Measurements from ENCODE around the gene MLLT11.

MLLT11 gene, protein sequence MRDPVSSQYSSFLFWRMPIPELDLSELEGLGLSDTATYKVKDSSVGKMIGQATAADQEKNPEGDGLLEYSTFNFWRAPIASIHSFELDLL

DNA sequence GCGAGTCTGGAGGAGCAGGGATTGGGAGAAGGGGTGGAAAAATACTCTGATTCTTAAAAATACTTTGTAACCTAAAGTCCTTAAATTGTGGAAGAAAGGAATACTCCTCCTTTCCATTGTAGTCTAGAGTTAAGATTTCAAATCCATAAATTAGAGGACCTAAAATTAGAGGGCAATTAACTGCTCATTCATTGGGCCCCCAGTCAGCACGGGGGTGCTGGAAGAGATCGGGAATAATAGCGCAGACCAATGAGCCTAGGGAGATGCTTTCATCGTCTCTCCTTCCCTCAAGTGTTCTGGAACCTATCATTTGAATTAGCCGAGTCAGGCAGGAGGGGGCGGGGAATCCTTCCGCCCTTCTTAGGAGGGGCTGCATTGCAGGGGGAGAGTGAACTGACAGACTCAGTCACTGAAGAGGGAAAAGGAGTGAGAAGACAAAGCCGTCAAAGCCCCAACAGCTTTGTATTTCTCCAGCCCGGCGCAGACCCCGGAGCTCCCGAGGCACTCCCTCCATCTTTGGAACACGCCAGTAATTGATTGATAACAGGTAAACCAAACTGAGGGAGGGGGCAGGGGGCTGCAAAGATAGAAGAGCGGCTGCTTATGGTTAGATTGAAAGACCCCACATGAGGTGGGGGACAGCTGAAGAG lies at the start of gene MLLT11:
Gene MLLT11, plus strand, starts transcription at position 391 of the 650 bp plus-strand sequence. CDS start 6,828 bp downstream, outside the sequence.
- DNase-seq (ENCODE audit: low spot score): no peak

DNA sequence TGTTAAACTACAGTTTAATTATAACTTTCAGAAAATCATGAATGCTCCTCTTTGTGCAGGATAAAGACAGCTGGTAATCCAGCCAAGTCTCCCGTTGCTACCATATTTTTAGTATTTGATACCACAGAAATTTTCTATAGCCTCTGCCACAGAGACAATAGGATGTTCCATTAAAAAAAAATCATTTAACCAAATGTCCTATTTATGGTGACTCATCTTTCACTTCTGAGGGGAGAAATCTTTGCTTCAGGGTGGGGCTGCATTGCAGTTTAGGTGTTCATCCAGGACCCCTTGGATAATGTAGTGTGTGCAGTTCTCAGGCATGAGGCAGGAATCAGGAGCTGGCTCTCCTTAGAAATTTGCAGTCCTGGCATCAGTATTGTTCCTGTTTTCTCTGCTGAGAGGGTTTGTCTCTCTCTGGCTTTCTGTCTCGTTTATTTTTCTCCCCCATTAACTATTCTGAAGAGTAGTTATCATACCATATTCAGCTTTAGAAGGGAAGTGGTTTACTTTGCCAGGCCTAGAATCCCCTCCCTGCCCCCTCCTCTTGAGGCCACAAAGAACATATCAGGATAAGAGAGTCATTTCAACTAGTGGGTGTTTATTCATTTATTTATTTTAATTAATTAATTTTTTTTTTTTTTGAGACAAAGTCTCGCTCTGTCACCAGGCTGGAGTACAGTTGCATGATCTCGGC lies 48.9 kb upstream of the MLLT11 start:
- no peak for DNase-seq (ENCODE audit: low spot score)

DNA sequence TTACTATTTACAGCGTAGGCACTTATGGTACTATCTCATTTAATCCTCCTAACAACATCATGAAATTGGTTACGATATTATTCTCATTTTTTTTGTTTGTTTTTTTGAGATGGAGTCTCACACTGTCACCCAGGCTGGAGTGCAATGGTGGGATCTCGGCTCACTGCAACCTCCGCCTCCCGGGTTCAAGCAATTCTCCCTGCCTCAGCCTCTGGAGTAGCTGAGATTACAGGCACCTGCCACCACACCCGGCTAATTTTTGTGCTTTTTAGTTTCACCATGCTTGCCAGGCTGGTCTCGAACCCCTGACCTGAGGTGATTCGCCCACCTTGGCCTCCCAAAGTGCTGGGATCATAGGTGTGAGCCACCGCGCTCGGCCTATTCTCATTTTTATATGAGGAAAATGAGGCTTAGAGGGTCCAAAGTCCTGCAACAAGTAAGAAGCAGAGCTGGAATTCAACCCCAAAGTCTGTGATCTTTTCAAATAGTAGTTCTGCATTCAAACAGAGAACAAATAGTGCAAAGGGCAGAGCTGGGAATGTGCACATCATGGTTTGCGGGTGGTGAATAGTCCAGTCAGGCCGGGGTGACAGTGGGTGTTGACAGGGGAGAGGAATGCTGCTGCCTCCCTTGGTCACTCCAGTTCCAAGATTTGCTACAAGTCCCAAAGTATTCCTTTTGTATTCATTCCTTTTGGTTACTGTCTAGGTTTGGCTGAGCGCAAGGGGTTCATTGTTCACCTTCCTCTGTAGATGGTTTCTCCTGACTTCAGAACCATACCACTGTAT lies 47.3 kb upstream of the MLLT11 start:
- DNase-seq (ENCODE audit: low spot score): peak; percentile 24

DNA sequence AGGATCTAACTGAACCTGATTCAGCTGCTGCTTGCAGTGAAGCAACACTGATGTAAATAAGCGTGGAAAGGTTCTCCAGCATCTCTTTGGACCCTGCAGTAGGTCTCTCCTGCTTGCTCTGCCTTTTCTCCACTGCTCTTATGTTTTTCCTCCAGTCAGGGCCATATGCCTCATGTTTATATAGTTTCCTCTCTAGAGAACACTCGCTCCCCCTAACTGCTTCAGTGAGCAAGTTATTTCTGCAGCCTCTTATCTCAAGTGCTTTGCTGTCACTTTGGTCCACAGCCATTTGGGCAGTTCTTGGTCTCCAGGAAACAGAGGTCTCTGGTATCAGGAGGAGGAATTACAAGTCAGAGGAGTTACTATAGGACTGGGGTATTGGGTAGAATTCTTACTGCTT lies 46.7 kb upstream of the MLLT11 start:
- DNase-seq (ENCODE audit: low spot score): no peak

DNA sequence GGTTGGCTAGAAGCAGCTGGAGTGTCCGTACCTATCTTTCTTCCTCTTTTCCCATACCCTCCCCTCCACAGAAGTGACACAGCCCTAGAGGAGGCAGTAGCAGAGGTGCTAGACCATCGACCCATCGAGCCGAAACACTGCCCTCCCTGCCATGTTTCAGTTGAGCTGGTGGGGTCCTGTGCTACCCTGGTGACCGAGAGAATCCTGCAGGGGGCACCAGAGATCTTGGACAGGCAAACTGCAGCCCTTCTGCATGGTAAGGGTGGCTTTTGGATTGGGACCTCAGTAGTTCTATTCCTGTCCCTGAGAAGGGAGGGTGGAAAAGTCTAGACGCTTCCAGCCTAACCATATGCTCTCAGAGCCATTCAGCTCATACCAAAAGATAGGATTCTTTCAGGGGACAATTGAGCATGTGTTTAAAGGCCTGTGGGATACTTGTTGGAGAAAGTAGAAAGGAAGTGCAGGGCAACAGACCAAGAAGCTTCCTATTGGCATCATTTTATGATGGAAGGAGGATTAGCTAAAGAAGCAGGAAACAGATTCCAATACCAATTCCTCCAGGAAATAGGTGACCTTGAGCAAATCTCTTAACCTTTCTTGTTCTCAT lies 35.6 kb upstream of the MLLT11 start:
- no peak for DNase-seq (ENCODE audit: low spot score)

DNA sequence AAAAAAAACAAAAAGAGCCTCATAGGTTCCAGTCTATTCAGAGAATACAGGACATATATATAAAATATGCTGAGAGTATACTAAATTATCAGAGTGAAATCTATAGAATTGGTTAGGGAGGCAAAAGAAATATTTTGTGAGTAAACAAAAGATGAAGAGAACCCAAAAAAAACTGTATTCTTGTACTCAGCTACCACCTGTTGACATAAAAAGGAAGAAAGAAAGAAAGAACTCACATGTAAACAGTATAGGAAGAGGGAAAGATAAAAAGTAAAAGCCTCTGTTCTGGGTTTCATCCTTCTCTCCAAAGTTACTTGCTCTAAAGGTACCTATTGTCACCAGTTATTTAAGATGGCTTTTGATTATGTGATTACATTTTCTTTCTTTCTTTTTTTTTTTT lies 33.7 kb upstream of the MLLT11 start:
- DNase-seq (ENCODE audit: low spot score): no peak

DNA sequence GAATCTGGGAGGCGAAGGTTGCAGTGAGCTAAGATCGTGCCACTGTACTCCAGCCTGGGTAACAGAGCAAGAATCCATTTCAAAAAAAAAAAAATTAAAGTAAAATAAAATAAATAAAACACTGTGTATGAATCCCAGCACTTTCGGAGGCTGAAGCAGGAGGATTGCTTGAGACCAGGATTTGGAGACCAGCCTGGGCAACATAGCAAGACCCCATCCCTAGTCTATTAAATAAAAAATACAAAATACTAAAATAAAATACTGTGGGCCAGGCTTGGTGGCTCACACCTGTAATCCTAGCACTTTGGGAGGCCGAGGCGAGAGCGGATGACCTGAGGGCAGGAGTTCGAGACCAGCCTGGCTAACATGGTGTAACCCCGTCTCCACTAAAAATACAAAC lies 28.0 kb upstream of the MLLT11 start:
- no peak for DNase-seq (ENCODE audit: low spot score)

DNA sequence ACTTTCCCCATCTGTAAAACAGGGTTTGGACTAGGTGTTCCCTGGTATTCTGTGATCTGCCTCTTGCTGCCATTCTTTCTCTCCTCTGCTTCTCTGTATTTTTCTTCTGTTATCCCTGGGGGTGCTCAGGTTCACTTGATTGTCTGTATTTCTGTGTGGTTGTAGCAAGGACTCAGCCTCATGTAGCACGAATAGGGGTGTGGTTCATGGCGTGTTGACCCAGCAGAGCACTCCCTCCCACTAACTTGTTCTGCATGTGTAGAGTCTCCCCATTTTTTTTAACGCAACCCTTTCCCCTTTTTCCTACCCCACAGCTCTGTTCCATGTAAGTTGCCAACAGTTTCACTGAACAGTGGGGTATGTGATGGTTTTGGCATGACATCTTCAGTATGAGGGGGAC lies 25.0 kb upstream of the MLLT11 start:
- DNase-seq (ENCODE audit: low spot score): no peak

DNA sequence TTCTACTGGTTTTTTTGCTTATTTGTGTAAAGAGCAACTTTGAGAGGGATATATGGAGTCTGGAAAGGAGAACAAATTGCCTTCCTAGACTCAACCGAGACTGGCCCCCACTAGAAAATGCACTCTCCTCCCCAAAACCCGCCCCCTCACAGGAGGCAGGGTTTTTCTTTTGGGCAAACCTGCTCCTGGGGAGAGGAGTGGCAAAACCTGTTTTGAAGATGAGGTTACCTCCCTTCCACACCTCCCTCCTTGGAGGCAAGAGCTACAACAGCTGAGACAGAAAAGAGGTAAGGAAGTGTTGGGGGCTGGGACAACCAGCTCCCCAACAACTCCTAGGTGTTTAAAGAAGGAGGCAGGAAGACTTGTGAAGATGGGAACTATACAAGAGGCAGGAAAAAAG lies 23.8 kb upstream of the MLLT11 start, which contains the start of gene BNIPL:
Gene BNIPL, plus strand, starts transcription at position 231 of the 400 bp plus-strand sequence. Its CDS starts 140 bp downstream, at position 371.
- DNase-seq (ENCODE audit: low spot score): no peak

DNA sequence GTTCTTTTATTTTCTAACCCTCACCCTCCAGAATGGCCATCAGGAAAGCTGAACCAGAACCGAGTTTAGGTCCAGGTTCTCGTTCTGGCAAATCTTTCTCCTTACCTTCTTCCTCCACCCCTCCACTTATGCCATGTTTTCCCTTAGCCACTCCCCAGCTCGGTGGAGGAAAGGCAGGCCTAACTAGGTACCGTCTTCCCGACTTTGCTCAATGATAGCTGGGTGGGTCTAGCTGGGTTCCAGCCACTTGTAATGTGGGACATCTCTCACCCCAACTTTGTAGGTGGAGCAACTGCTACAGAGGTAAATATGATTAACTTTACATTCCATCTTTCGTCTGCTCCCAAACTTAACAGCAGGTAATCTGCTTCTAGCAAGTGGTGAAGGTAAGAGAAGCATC lies 23.2 kb upstream of the MLLT11 start:
- no peak for DNase-seq (ENCODE audit: low spot score)

DNA sequence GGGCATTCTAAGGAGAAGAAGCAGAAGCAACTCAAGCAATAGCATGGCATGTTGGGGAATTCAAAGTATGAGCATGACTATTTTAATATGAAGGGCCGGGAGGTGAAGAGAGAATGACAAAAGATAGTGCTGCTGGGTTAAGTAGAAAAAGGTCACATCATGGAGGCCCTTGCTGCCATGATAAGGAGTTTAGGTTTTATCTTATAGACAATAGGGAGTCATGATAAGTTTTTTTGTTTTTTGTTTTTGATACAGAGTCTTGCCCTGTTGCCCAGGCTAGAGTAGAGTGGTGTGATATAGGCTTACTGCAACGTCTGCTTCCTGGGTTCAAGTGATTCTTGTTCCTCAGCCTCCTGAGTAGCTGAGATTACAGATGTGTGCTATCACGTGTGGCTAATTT lies 20.7 kb upstream of the MLLT11 start:
- DNase-seq (ENCODE audit: low spot score): no peak

DNA sequence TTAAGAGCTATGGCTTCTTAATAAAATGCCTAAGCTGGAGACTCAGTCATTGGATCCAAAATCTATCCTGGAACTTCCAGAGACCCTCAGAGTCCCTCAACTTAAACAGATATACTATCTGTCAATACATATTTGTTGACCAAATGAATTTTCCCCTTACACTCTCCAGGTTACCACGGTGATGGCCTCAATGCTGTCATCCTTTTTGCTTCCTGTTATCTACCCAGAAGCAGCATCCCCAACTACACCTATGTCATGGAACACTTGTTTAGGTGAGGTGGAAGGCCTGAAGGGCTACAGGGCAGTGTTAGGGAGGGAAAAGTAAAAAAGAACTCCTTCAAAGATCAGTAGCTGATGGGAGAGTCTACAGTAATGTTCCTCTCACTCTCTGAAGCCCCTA lies 17.0 kb upstream of the MLLT11 start:
- no peak for DNase-seq (ENCODE audit: low spot score)

DNA sequence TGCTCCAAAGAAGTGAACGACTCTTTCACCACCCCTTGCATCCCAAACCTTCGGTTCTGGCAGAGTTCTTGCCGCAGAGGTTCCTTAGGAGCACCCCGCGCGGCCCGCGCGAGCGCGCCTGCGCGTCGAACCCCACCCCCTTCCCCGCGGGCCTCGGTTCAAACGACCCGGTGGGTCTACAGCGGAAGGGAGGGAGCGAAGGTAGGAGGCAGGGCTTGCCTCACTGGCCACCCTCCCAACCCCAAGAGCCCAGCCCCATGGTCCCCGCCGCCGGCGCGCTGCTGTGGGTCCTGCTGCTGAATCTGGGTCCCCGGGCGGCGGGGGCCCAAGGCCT lies 12.6 kb upstream of the MLLT11 start, which contains the start of gene C1orf56:
Gene C1orf56, plus strand, starts transcription at position 161 of the 334 bp plus-strand sequence. Its CDS starts 97 bp downstream, at position 258.
- peak; percentile 78 for DNase-seq (ENCODE audit: low spot score)

DNA sequence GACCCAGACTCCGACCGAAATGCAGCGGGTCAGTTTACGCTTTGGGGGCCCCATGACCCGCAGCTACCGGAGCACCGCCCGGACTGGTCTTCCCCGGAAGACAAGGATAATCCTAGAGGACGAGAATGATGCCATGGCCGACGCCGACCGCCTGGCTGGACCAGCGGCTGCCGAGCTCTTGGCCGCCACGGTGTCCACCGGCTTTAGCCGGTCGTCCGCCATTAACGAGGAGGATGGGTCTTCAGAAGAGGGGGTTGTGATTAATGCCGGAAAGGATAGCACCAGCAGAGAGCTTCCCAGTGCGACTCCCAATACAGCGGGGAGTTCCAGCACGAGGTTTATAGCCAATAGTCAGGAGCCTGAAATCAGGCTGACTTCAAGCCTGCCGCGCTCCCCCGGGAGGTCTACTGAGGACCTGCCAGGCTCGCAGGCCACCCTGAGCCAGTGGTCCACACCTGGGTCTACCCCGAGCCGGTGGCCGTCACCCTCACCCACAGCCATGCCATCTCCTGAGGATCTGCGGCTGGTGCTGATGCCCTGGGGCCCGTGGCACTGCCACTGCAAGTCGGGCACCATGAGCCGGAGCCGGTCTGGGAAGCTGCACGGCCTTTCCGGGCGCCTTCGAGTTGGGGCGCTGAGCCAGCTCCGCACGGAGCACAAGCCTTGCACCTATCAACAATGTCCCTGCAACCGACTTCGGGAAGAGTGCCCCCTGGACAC lies 12.1 kb upstream of the MLLT11 start:
- DNase-seq (ENCODE audit: low spot score): peak; percentile 57

DNA sequence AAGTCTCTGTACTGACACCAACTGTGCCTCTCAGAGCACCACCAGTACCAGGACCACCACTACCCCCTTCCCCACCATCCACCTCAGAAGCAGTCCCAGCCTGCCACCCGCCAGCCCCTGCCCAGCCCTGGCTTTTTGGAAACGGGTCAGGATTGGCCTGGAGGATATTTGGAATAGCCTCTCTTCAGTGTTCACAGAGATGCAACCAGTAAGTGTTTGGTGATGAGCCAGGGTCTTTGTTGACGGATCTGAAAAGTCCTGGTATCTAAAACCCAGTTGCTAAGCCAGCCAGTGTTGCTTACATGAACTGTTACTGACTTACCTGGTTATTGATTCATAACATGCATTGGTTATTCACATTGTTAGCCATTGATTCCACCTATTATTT lies 11.6 kb upstream of the MLLT11 start:
- no peak for DNase-seq (ENCODE audit: low spot score)

DNA sequence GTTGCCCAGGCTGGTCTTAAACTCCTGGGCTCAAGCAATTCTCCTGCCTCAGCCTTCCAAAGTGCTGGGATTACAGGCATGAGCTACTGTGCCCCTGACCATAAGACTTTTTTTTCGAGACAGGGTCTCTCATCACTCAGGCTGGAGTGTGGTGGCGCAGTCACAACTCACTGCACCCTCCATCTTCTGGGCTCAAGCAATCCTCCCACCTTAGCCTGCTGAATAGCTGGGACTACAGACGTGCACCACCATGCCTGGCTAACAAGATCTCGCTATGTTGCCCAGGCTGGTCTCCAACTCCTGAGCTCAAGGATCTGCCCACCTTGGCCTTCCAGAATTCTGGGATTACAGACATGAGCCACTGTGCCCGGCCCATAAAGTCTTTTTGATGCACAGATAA lies 10.7 kb upstream of the MLLT11 start:
- DNase-seq (ENCODE audit: low spot score): no peak

DNA sequence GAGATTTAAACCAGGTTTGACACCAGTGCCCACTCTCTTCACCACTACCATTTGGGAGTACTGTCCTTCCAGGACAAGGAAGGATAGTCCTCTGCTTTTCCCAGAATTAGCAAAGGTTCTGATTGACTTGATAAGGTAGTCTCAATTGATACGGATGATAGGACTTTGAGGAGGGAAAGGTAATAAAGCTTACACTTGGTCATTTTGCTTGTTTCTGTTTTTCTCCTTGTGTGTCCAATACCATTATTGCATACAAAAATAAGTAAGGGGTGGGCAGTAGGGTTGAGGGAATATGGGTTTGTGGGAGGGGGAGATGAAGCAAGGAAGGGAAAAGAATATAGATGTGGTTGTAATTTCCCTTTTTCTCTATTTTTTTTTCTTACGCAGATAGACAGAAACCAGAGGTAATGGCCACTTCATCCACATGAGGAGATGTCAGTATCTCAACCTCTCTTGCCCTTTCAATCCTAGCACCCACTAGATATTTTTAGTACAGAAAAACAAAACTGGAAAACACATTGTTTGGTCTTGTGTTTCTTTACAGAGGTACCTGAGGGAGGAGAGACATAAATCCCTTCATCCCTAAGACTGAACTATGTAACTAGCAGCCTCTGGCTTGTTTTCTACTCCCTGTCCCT lies 10.0 kb upstream of the MLLT11 start:
- no peak for DNase-seq (ENCODE audit: low spot score)

DNA sequence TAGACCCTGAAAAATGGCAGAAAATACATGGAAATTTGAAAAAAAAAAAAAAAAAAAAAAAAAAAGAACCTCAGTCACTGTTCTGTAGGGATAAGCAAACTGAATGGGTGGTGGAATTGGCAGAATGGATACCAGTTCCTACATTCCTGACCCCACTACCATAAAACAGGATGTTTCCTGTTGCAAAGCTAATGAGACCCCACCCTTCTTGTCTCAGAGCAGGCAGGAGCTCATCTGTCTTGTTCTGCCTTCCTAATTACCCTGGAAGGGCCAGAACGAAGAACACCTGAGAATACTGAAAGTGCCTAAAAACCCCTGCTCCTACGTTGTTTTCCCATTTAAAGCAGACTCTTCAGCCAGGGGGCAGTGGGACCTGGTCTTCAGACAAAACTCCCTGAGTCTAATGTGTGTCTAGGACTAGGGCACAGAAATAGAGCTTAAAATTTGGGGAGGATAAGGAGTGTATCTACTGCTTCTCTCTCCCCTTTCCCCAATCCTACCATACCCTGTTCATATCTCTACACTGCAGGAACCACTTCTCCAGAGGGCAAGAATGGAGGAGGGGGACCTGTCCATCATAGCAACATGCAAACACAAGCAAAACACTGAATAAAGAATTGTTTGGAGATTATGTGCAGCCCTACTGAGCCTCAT lies 8.7 kb upstream of the MLLT11 start:
- no peak for DNase-seq (ENCODE audit: low spot score)

DNA sequence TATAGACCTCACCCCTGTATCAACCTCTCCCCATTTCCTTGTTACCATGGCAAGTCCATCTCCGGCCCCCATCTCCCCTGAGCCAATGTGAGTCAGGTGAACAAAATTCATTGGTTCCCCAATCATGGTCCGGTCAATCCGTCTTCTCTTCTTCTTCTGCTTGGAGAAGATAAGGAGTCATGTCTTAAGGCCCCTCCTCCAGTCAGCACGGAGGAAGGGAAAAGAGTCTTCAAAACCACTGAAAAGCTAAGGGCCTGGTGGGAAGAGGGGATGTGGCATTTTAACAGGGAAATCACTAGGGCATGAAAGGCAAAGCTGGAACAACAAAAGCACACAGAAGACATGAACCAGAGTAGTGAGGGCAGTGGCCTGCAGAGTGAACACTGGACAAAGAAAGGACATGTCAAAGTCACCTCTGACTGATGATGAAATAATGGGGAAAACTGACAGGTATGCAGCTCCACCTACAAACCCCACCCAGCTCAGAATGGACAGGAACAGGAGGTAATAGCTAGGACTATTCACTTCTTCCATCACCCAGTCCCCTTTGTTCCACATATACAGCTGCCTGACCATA lies 5.1 kb upstream of the MLLT11 start:
- no peak for DNase-seq (ENCODE audit: low spot score)

DNA sequence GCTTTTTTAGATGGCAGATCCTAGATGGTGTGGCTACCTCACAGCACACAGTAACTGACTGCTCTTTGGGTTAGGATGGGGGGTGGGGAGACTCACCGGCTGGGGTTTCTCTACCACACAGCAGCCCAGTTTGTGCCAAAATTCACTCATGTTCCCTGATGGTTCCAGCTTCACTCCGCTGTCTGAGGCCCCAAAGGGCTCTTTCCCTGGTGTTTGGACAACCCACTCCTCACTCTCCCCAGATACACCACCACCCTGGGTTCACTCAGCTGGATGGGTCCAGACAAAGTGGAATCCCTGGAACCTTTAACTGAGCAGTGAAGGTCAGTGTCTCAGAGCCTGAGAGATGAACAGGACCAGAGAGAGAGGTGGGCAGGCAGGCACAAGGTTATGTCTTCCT lies 4.6 kb upstream of the MLLT11 start:
- DNase-seq (ENCODE audit: low spot score): no peak
